Vagina (tissue), 2 donors: Measurements from ENCODE around the gene ARHGAP20.

ENCODE experiments used
- POLR2A ChIP-seq, 2 donors: fragments of 450-650 bp; IDR thresholded peaks; one replicate each; pipeline ENCODE4 v1.6.1; 2017; ENCODE audit warnings: antibody characterized with exemption in 2 of 2, mild to moderate bottlenecking in 2 of 2, moderate library complexity in 2 of 2
- POLR2AphosphoS5 ChIP-seq, 2 donors: sonication (generic); formaldehyde crosslinking; IDR thresholded peaks; one replicate each; pipeline ENCODE4 v1.9.0; 2017; ENCODE audit warnings: antibody characterized with exemption in 2 of 2, mild to moderate bottlenecking in 2 of 2, low read depth in 1 of 2; ENCODE audit not compliant: insufficient read depth in 1 of 2
- TF ChIP-seq, protein P1 (sequence below), 3 experiments: fragments of 450-650 bp in 2 of 3; fragments of 200-600 bp in 1 of 3; sonication (generic) in 1 of 3; IDR thresholded peaks; one replicate each; pipeline ENCODE4 v1.5.1; 2017 to 2019; ENCODE audit warnings: antibody characterized with exemption in 3 of 3, mild to moderate bottlenecking in 2 of 3, moderate library complexity in 2 of 3

DNA sequence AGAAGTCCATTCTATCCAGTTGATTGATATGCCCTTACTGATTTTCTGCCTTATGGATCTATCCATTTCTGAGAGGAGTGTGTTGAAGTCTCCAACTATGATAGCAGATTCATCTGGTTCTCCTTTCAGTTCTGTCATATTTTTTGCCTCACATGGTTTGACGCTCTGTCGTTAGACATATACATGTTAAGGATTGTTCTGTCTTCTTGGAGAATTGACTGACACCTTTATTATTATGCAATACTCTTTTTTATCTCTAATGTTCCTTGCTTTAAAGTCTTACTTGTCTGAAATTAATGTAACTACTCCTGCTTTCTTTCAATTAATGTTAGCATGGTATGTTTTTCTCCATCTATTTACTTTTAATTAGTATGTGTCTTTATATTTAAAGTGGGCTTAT, 12.1 kb upstream of the ARHGAP20 start:
- TF ChIP-seq POLR2AphosphoS5 (IDR thresholded peaks at IDR 0.05; ENCODE audit: insufficient read depth in 1 of 2, low read depth in 1 of 2) (no peak), POLR2A (IDR thresholded peaks at IDR 0.05) (no peak)
- TF ChIP-seq, protein P1, sequence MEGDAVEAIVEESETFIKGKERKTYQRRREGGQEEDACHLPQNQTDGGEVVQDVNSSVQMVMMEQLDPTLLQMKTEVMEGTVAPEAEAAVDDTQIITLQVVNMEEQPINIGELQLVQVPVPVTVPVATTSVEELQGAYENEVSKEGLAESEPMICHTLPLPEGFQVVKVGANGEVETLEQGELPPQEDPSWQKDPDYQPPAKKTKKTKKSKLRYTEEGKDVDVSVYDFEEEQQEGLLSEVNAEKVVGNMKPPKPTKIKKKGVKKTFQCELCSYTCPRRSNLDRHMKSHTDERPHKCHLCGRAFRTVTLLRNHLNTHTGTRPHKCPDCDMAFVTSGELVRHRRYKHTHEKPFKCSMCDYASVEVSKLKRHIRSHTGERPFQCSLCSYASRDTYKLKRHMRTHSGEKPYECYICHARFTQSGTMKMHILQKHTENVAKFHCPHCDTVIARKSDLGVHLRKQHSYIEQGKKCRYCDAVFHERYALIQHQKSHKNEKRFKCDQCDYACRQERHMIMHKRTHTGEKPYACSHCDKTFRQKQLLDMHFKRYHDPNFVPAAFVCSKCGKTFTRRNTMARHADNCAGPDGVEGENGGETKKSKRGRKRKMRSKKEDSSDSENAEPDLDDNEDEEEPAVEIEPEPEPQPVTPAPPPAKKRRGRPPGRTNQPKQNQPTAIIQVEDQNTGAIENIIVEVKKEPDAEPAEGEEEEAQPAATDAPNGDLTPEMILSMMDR (IDR thresholded peaks at IDR 0.05) = no peak
